SK-N-MC (cell line): ENCODE results near the gene FOXA1.

Experiments
- EZH2 ChIP-seq: fragments of 200-600 bp; sonication (generic); IDR thresholded peaks from one replicate; pipeline ENCODE4 v1.6.1; 2017; ENCODE audit warnings: antibody characterized with exemption
- POLR2AphosphoS5 ChIP-seq: IDR thresholded peaks from 2 replicates; pipeline ENCODE4 v1.6.1; 2012; ENCODE audit warnings: mild to moderate bottlenecking, low read depth, low read length, borderline replicate concordance

DNA sequence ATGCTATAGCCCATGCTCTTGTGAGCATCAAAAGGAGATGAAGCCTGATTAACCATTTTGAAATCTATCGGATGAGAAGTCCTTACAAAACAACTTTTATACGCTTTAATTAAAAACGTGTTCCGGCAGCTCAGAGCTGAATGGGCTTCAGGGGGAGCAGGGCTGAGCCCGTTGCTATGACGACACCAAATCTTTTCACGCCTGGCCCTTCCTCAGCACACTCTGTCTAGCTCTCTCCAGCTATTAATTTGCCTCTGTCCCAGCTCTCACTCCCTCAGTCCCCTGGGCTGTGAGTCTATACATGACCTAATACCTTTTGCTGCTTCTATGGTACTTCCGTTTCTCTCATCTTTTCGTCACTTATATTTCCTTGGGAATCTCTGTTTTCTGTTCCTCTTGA is 15.8 kb downstream of the FOXA1 start:
- TF ChIP-seq EZH2 = no peak
- TF ChIP-seq POLR2AphosphoS5 = no peak
